Measurements from ENCODE around the gene FBXO47.

- TF ChIP-seq CTCF (conservative IDR thresholded peaks at IDR 0.05; ENCODE audit: low read depth, low read length), result no peak
- TF ChIP-seq CHD1 (IDR thresholded peaks at IDR 0.05; ENCODE audit: low read depth, low read length), result no peak
- TF ChIP-seq MXI1 (IDR thresholded peaks at IDR 0.05; ENCODE audit: borderline replicate concordance, low read depth, low read length), result no peak
- TF ChIP-seq, protein P1, sequence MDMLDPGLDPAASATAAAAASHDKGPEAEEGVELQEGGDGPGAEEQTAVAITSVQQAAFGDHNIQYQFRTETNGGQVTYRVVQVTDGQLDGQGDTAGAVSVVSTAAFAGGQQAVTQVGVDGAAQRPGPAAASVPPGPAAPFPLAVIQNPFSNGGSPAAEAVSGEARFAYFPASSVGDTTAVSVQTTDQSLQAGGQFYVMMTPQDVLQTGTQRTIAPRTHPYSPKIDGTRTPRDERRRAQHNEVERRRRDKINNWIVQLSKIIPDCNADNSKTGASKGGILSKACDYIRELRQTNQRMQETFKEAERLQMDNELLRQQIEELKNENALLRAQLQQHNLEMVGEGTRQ (IDR thresholded peaks at IDR 0.05; ENCODE audit: low read depth, low read length), result no peak
- TF ChIP-seq POLR2A (IDR thresholded peaks at IDR 0.05; ENCODE audit: low read depth, low read length), result no peak
- TF ChIP-seq CEBPB (IDR thresholded peaks at IDR 0.05; ENCODE audit: low read depth, low read length), result no peak
- TF ChIP-seq RAD21 (IDR thresholded peaks at IDR 0.05; ENCODE audit: low read length), result no peak
- TF ChIP-seq RCOR1 (IDR thresholded peaks at IDR 0.05; ENCODE audit: insufficient replicate concordance, low read length), result no peak
- no peak for TF ChIP-seq SMC3 (IDR thresholded peaks at IDR 0.05; ENCODE audit: low read depth, low read length)
- no peak for TF ChIP-seq BHLHE40 (IDR thresholded peaks at IDR 0.05; ENCODE audit: low read depth, low read length)
Measured at GRCh38 chr17:38905375-38905774, 61.8 kb downstream of the FBXO47 start.
